Measurements from ENCODE around the gene NDN.
"Not testable (repeated sequence)": the region's sequence is repeated elsewhere in the genome, so short reads cannot be mapped to it uniquely, and the experiment has no call there.

NDN gene

DNA sequence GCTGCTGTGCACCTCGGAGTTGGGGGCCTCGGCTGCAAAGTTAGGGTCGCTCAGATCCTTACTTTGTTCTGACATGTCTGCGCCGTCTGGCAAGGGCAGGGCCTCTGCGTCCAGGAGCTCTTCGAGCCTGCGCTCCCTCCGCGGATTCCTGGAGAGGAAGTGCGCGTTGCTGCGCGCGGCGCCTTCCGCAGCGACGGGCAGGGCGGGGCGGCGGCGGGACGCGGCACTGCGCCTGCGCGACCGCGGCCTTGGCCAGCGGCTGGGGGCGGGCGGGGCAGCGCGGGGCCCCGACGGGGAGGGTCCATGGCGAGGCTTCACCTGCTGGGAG is at the start of gene NDN:
NDN (minus strand) TSS at position 163 of the 328 bp plus-strand sequence; CDS start at position 75, 88 bp downstream.
- no peak for DNase-seq (ENCODE audit: low spot score)

DNA sequence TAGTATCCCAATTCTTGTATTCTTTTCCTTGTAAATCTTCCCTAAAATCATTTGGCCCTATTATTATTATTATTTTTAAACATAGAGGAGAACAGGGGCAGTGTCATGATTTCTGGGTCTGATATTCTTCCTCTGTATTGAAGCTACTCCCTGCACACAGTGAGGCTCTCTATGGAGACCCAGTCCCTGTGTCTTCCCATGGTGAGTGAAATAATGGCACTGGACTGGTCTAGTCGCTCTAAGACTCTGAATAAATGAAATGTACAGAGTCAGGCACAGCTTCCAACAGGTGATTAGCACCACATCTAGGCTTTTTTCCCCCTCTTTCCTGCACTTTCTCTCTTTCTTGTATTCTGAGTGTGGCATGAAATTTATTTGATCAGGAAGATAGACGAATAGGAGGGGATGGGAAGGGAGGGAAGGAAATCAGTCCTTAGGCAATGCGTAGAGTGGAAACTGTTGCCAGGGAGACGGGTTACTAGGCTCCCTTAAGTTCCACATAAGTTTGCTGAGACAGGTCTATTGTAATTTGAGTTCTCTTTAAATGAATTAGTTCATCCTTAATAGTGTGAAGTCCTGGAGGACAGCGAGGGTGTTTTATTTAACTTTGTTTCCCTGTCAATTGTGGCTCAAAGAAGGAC is 49.0 kb upstream of the NDN start:
- DNase-seq (ENCODE audit: low spot score) = no peak

- no peak for DNase-seq (ENCODE audit: low spot score)
These were observed 47.8 kb upstream of the NDN start for GRCh38 chr15:23734862-23735261.

GRCh38 chr15:23713874-23714656 is 27.0 kb upstream of the NDN start:
- not testable (repeated sequence) for DNase-seq (ENCODE audit: low spot score)

DNA sequence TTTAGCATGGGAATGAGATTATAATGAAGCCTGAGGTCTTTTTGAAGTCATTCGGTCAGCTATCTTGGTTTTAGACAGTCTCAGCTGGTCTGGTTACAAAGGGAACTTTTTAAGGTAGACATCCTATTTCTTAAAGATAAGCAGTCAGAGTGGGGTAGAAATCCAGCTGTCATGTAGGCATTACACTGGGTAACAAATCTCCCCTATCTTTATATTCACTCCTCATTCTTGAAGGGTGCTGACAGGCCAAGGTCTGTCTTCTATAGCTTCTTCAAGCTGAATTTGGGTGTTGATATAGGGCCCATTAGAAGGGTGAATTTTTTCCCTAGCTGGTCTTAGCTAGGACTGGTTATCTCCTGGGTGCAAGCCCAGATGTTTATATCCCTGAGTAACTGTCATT is 21.2 kb upstream of the NDN start:
- DNase-seq (ENCODE audit: low spot score) = no peak

DNA sequence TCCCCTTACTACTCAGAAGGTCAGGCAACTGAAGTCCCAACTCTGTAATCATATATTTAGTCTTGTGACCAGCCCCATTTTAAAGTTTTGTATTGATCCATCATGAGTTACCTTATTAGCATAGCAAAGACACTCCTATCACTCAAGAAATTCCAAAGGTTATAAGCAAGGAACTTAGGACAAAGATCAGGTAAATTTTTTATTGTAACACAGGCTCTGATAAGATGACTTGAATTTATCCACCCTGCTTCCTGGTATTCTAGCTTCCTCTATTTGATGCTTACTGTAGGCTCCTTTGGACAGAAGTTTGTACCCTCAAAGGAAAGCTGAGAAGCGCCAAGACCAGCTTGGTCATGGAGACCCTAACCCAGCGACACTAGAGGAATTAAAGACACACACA is 8.2 kb upstream of the NDN start:
- DNase-seq (ENCODE audit: low spot score) = no peak

- no peak for DNase-seq (ENCODE audit: low spot score)
These were observed 7.5 kb upstream of the NDN start for GRCh38 chr15:23694592-23694991.

GRCh38 chr15:23690450-23690852 is 3.3 kb upstream of the NDN start:
- DNase-seq (ENCODE audit: low spot score) = no peak

GRCh38 chr15:23690015-23690414 is 2.9 kb upstream of the NDN start:
- DNase-seq (ENCODE audit: low spot score) = no peak

- DNase-seq (ENCODE audit: low spot score) = no peak
These were observed 501 bp downstream of the NDN start for GRCh38 chr15:23686466-23687142.

GRCh38 chr15:23671481-23671880 is 15.6 kb downstream of the NDN start:
- DNase-seq (ENCODE audit: low spot score) = peak; percentile 16

GRCh38 chr15:23670970-23671369 is 16.1 kb downstream of the NDN start:
- no peak for DNase-seq (ENCODE audit: low spot score)

GRCh38 chr15:23663232-23663631 is 23.9 kb downstream of the NDN start:
- no peak for DNase-seq (ENCODE audit: low spot score)

- DNase-seq (ENCODE audit: low spot score) = peak; percentile 31
These were observed 38.1 kb downstream of the NDN start for GRCh38 chr15:23648920-23649515.

- no peak for DNase-seq (ENCODE audit: low spot score)
These were observed 39.4 kb downstream of the NDN start, which contains the start of gene MAGEL2 for GRCh38 chr15:23647421-23648370. MAGEL2 (minus strand) TSS chr15:23647867; CDS start chr15:23647742, 125 bp downstream.

GRCh38 chr15:23647001-23647295 is 40.2 kb downstream of the NDN start:
- no peak for DNase-seq (ENCODE audit: low spot score)

DNA sequence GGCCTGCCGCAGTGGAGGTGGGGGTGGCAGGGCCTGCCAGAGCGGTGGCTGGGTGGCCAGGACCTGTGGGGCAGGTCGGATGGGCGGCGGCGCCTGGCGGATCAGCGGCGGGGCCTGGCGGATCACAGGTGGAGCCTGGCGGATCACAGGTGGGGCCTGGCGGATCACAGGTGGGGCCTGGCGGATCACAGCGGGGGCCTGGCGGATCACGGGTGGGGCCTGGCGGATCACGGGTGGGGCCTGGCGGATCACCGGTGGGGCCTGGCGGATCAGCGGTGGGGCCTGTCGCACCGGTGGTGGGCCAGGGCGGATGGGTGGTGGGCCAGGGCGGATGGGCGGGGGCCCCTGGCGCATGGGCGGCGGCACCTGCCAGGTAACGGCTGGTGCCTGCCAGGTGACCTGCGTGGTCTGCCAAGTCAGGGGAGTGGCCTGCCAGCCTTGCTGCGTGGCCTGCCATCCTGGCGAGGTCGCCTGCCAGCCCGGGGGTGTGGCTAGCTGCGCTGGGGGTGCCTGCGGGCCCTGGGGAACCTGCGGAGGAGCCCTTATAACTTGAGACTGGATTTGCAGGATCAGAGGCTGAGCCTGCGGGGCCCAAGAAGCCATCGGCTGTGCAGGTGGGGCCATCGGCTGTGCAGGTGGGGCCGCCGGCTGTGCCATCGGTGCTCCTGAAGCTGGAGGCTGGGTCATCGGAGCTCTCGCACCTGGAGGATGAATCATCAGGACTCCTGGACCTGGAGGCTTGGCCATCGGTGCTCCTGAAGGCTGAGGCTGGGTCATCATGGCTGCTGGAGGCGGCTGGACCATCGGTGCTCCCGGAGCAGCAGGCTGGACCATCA is 40.7 kb downstream of the NDN start:
- no peak for DNase-seq (ENCODE audit: low spot score)

DNA sequence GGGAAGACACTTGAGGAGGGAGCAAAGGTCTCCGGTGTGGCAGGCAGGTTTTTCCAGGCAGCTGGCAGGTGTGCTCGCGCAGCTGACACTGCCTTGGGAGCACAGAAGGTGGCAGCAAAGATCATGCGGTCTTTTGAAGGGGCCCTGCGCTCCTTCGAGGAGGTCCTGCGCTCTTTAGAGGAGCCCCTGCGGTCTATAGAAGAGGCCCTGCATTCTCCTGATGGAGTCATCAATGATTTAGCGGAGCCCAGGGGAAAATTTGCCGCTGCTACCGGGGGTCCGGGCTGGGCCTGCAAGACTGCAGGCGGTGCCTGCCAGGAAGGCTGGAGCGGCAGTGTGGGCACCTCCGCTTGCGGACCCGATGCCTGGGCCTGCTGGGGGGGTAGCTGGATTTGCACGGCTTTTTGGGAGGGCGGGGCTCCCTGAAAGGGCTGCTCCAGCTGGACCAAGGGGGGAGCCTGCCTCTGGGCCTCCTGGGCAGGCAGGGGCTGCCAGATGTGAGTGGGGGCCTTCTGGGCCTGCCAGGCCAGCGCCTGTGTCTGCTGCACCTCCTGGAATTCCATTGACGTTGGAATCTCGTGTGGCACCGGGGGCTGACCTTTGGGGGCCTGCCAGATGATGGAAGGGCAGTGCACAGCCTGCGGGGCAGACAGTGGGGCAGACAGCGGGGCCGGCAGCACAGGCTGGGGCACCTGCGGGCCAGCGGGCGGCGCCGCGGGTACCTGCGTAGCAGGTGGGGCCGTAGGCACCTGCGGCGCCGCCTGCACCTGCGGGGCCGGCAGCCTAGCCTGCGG is 41.5 kb downstream of the NDN start:
- no peak for DNase-seq (ENCODE audit: low spot score)

GRCh38 chr15:23644829-23645228 is 42.3 kb downstream of the NDN start:
- DNase-seq (ENCODE audit: low spot score) = no peak
